Osteoblast (primary cell): ENCODE measurements around the gene LIN7C. TPM values are rescaled to one million over a fixed set of nuclear protein-coding genes. Genes with fewer than 3 reads are reported as not detected.

ENCODE experiments used
- DNase-seq: peaks from one replicate; pipeline ENCODE4 v3.0.0; 2011; ENCODE audit warnings: low spot score, mixed read lengths; ENCODE audit not compliant: insufficient read length; ENCODE audit errors: missing footprints
- H2AFZ ChIP-seq: 2 replicates; pipeline ENCODE4 v1.6.0; 2011; ENCODE audit warnings: mild to moderate bottlenecking, low read length
- H3K27ac ChIP-seq: 2 replicates; pipeline ENCODE4 v1.5.1; 2011; ENCODE audit warnings: mild to moderate bottlenecking, low read depth, low read length, moderate library complexity
- H3K27me3 ChIP-seq: 2 replicates; pipeline ENCODE4 v1.6.0; 2012; ENCODE audit warnings: mild to moderate bottlenecking, control low read depth, inconsistent platforms, low read length, moderate library complexity; ENCODE audit not compliant: insufficient read depth
- H3K36me3 ChIP-seq: 2 replicates; pipeline ENCODE4 v1.5.1; 2011; ENCODE audit warnings: mild to moderate bottlenecking, low read length, control low read depth, moderate library complexity; ENCODE audit not compliant: insufficient read depth
- H3K4me1 ChIP-seq: 2 replicates; pipeline ENCODE4 v1.5.1; 2011; ENCODE audit warnings: mild to moderate bottlenecking, low read length, control low read depth, moderate library complexity; ENCODE audit not compliant: insufficient read depth
- H3K4me2 ChIP-seq: 2 replicates; pipeline ENCODE4 v1.6.0; 2011; ENCODE audit warnings: mild to moderate bottlenecking, low read length; ENCODE audit not compliant: insufficient read depth
- H3K4me3 ChIP-seq: fragments of 200-600 bp; sonication (generic); 3 replicates; pipeline ENCODE4 v1.5.1; 2012; ENCODE audit warnings: mild to moderate bottlenecking, low read length, inconsistent platforms; ENCODE audit not compliant: insufficient read depth
- H3K79me2 ChIP-seq: 2 replicates; pipeline ENCODE4 v1.6.0; 2012; ENCODE audit warnings: mild to moderate bottlenecking, low read length, control low read depth, inconsistent platforms; ENCODE audit not compliant: insufficient read depth
- H3K9me3 ChIP-seq: 2 replicates; pipeline ENCODE4 v1.5.1; 2011; ENCODE audit warnings: low read depth, low read length, control low read depth
- H4K20me1 ChIP-seq: 2 replicates; pipeline ENCODE4 v1.6.0; 2012; ENCODE audit warnings: mild to moderate bottlenecking, low read length, control low read depth; ENCODE audit not compliant: insufficient read depth
- CTCF ChIP-seq: IDR thresholded peaks from 2 replicates; pipeline ENCODE4 v1.5.1; 2011; ENCODE audit warnings: mild to moderate bottlenecking, low read depth, low read length, moderate library complexity; ENCODE audit errors: extremely low read depth
- total RNA-seq: library from RNA; depleted of rRNA; stranded (reverse); fragments of >200 nt; gene quantifications from 2 replicates; pipeline ENCODE4 v1.2.3, GENCODE V29; 2012

LIN7C gene
- total RNA-seq, 1 donor: 69.5 TPM

GRCh38 chr11:27513389-27513788 is 6.8 kb upstream of the LIN7C start:
- peaks cover 7% of the 10 kb centered on the region for H3K4me1 ChIP-seq
- no peaks in the 10 kb centered on the region for H3K36me3 ChIP-seq
- no peaks in the 10 kb centered on the region for H3K79me2 ChIP-seq
- DNase-seq: no peak
- no peak overlapping the region for H2AFZ ChIP-seq
- H3K9me3 ChIP-seq: no peaks in the 10 kb centered on the region
- no peak overlapping the region for H3K4me3 ChIP-seq
- TF ChIP-seq CTCF: no peak
- peak overlapping the region; percentile 80 for H3K27ac ChIP-seq
- H3K27me3 ChIP-seq: no peaks in the 10 kb centered on the region
- no peaks in the 10 kb centered on the region for H4K20me1 ChIP-seq
- H3K4me2 ChIP-seq: no peak overlapping the region

GRCh38 chr11:27512238-27512637 is 5.7 kb upstream of the LIN7C start:
- no peak for DNase-seq
- H4K20me1 ChIP-seq: no peaks in the 10 kb centered on the region
- H3K4me1 ChIP-seq: peaks cover 13% of the 10 kb centered on the region
- no peak for TF ChIP-seq CTCF
- H2AFZ ChIP-seq: no peak overlapping the region
- H3K27me3 ChIP-seq: no peaks in the 10 kb centered on the region
- H3K4me3 ChIP-seq: no peak overlapping the region
- H3K9me3 ChIP-seq: no peaks in the 10 kb centered on the region
- no peak overlapping the region for H3K4me2 ChIP-seq
- H3K27ac ChIP-seq: no peak overlapping the region
- peaks cover 8% of the 10 kb centered on the region for H3K79me2 ChIP-seq
- no peaks in the 10 kb centered on the region for H3K36me3 ChIP-seq

- no peaks in the 10 kb centered on the region for H3K27me3 ChIP-seq
- H3K4me3 ChIP-seq: no peak overlapping the region
Measured at GRCh38 chr11:27509908-27510307, 3.3 kb upstream of the LIN7C start.

More at GRCh38 chr11:27509908-27510307, 3.3 kb upstream of the LIN7C start:
- Histone ChIP-seq H4K20me1 (peaks cover 9% of the 10 kb centered on the region), H3K79me2 (peaks cover 32% of the 10 kb centered on the region), H3K36me3 (no peaks in the 10 kb centered on the region), H3K4me2 (no peak overlapping the region), H3K27ac (no peak overlapping the region), H2AFZ (no peak overlapping the region), H3K4me1 (peaks cover 24% of the 10 kb centered on the region), H3K9me3 (no peaks in the 10 kb centered on the region)
- DNase-seq: no peak
- no peak for TF ChIP-seq CTCF
